HepG2 (cell line): Measurements from ENCODE around the gene VDAC2. TPM values are rescaled to one million over a fixed set of nuclear protein-coding genes. Genes with fewer than 3 reads are reported as not detected.

Experiments used
- ATAC-seq: fragments of 200-7000 bp; cut with Tn5 transposase; 3 replicates; pipeline ENCODE4 v1.9.1; 2020; ENCODE audit warnings: mild to moderate bottlenecking, moderate library complexity
- BruUV-seq: library from RNA; stranded (reverse); fragments of 400-500 nt; replicated peaks from 2 replicates; lab custom pipeline; 2021; lab: Mats Ljungman, UMichigan
- CTCF ChIA-PET: fragments of 300-600 bp; formaldehyde crosslinking; extraction: SDS; loops from one replicate; lab custom pipeline; 2021; ENCODE audit warnings: low total read pairs, inconsistent platforms, low intra/inter-chr PET ratio; lab: Yijun Ruan, JAX
- POLR2A ChIA-PET: fragments of 350-600 bp; sonication (Branson Sonifier 250); formaldehyde crosslinking; loops from one replicate; lab custom pipeline; 2020; ENCODE audit warnings: antibody characterized with exemption, inconsistent platforms; lab: Yijun Ruan, JAX
- DNase-seq: peaks from one replicate; pipeline ENCODE4 v3.0.0-alpha.2; 2015; ENCODE audit warnings: low spot score
- FAIRE-seq: peaks from 3 replicates; lab custom pipeline; 2011; peaks lifted over from hg19 to GRCh38; lab: Jason Lieb, UNC
- H2AFZ ChIP-seq: one replicate; pipeline ENCODE4 v1.6.1; 2011; ENCODE audit warnings: low read length, inconsistent platforms
- H3K27ac ChIP-seq: fragments of 300-600 bp; 3 replicates; pipeline ENCODE4 v1.8.0; 2011; ENCODE audit warnings: mixed run types, mild to moderate bottlenecking, mixed read lengths, low read length, inconsistent platforms; ENCODE audit not compliant: insufficient read depth; ENCODE audit errors: extremely low read length
- H3K27me3 ChIP-seq, 2 experiments: fragments of 200-600 bp in 1 of 2; 2 replicates in 1 of 2; 3 replicates in 1 of 2; pipeline versions ENCODE4 v1.6.0 to v1.8.0; 2011; ENCODE audit warnings: low read length in 2 of 2, mild to moderate bottlenecking in 2 of 2, moderate library complexity in 2 of 2, inconsistent platforms in 1 of 2; ENCODE audit not compliant: insufficient read depth in 2 of 2, control insufficient read depth in 1 of 2
- H3K36me3 ChIP-seq, 2 experiments: fragments of 200-600 bp in 1 of 2; replicated peaks in 1 of 2; 2 replicates in 1 of 2; 3 replicates in 1 of 2; pipeline versions ENCODE4 v1.5.1 to v1.8.0; 2011; ENCODE audit warnings: low read length in 2 of 2, inconsistent platforms in 1 of 2; ENCODE audit not compliant: insufficient read depth in 2 of 2, control insufficient read depth in 1 of 2
- H3K4me1 ChIP-seq: 2 replicates; pipeline ENCODE4 v1.5.1; 2012; ENCODE audit warnings: low read length, inconsistent platforms; ENCODE audit not compliant: insufficient read depth
- H3K4me2 ChIP-seq: 2 replicates; pipeline ENCODE4 v1.6.0; 2011; ENCODE audit warnings: low read depth, low read length, inconsistent platforms
- H3K4me3 ChIP-seq, 3 experiments: fragments of 200-600 bp in 1 of 3; sonication (generic), shearing (Covaris generic) in 1 of 3; replicated peaks in 1 of 3; 2 replicates each; pipeline ENCODE4 v1.5.1; 2011 to 2016; ENCODE audit warnings: low read length in 3 of 3, inconsistent platforms in 2 of 3, low read depth in 2 of 3, mild to moderate bottlenecking in 2 of 3, control low read depth in 1 of 3, mixed read lengths in 1 of 3; ENCODE audit not compliant: insufficient read depth in 1 of 3
- H3K79me2 ChIP-seq: one replicate; pipeline ENCODE4 v1.6.1; 2011; ENCODE audit warnings: low read length, inconsistent platforms; ENCODE audit not compliant: insufficient read depth
- H3K9ac ChIP-seq: 2 replicates; pipeline ENCODE4 v1.6.0; 2011; ENCODE audit warnings: mild to moderate bottlenecking, low read depth, low read length, inconsistent platforms; ENCODE audit not compliant: insufficient read depth
- H3K9me3 ChIP-seq: 2 replicates; pipeline ENCODE4 v1.5.1; 2012; ENCODE audit warnings: mild to moderate bottlenecking, low read length
- H4K20me1 ChIP-seq: 2 replicates; pipeline ENCODE4 v1.6.0; 2011; ENCODE audit warnings: inconsistent platforms, mild to moderate bottlenecking, low read length, moderate library complexity; ENCODE audit not compliant: insufficient read depth
- KDM1A ChIP-seq: IDR thresholded peaks from 2 replicates; pipeline ENCODE4 v1.6.1; 2016; ENCODE audit warnings: missing compliant biosample characterization
- PRMT3 ChIP-seq: sonication (generic); formaldehyde crosslinking; IDR thresholded peaks from 2 replicates; pipeline ENCODE4 v1.8.1; 2022; ENCODE audit warnings: low read depth, mild to moderate bottlenecking, moderate library complexity, missing genetic modification reagents, borderline replicate concordance
- RXRB ChIP-seq: IDR thresholded peaks from 2 replicates; pipeline ENCODE4 v1.6.1; 2016; ENCODE audit warnings: borderline replicate concordance, missing genetic modification reagents, missing compliant biosample characterization
- SKI ChIP-seq: fragments of 450-650 bp; IDR thresholded peaks from one replicate; pipeline ENCODE4 v1.6.1; 2018; ENCODE audit warnings: mild to moderate bottlenecking; ENCODE audit not compliant: partially characterized antibody
- SMARCC2 ChIP-seq: fragments of 450-650 bp; IDR thresholded peaks from 2 replicates; pipeline ENCODE4 v1.6.1; 2017; ENCODE audit warnings: antibody characterized with exemption, mild to moderate bottlenecking
- ZNF44 ChIP-seq: sonication (generic); formaldehyde crosslinking; IDR thresholded peaks from 2 replicates; pipeline ENCODE4 v1.5.1; 2020; ENCODE audit warnings: mild to moderate bottlenecking, missing genetic modification reagents
- ZNF496 ChIP-seq: sonication (generic); formaldehyde crosslinking; IDR thresholded peaks from 2 replicates; pipeline ENCODE4 v1.8.1; 2023; ENCODE audit warnings: mild to moderate bottlenecking, moderate library complexity, missing genetic modification reagents; ENCODE audit not compliant: insufficient replicate concordance
- ZNF543 ChIP-seq: sonication (generic); formaldehyde crosslinking; IDR thresholded peaks from 2 replicates; pipeline ENCODE4 v1.4.0; 2020; ENCODE audit warnings: mild to moderate bottlenecking, missing genetic modification reagents
- WGBS: methylation state at CpG from one replicate; pipeline ENCODE4 v1.1.6; 2017; ENCODE audit warnings: low lambda C conversion rate; 5-methylcytosine and 5-hydroxymethylcytosine counted together
- in situ Hi-C: cut with HindIII; loops from 2 replicates; pipeline ENCODE4 v1.10.0; 2017; ENCODE audit warnings: low pct_unique_long_range_greater_than_20kb; ENCODE audit not compliant: extremely low pct_ligation_motif_present
- intact Hi-C: fragments of 100-400 bp; cut with micrococcal nuclease; formaldehyde crosslinking; loops from one replicate; pipeline ENCODE4 v1.10.0; 2022; ENCODE audit not compliant: unreplicated experiment
- polyA plus RNA-seq, 8 experiments: library from polyadenylated mRNA; depleted of rRNA in 3 of 8; stranded (reverse) in 7 of 8; unstranded in 1 of 8; fragments of >200 nt; fragmentation: Illumina TruSeq in 4 of 8; extraction: Trizol in 4 of 8; gene quantifications; 2 replicates each; pipeline versions ENCODE4 v1.2.1 to v1.2.3, GENCODE V29; 2011 to 2016; ENCODE audit warnings: low read depth in 4 of 8, missing spikeins in 1 of 8, mixed read lengths in 1 of 8; ENCODE audit not compliant: insufficient read depth in 1 of 8
- total RNA-seq, 5 experiments: library from RNA; depleted of rRNA; stranded (reverse); fragments of >200 nt; fragmentation: Illumina TruSeq; extraction: Trizol; gene quantifications; 2 replicates each; pipeline ENCODE4 v1.2.3, GENCODE V29; 2016; ENCODE audit warnings: low read depth in 1 of 5
- TF ChIP-seq, protein P1 (sequence below): IDR thresholded peaks from 2 replicates; pipeline ENCODE4 v1.6.1; 2016; ENCODE audit warnings: low read depth, control low read depth
- TF ChIP-seq, protein P2 (sequence below): sonication (generic); formaldehyde crosslinking; conservative IDR thresholded peaks from 2 replicates; pipeline ENCODE4 v1.8.0; 2022; ENCODE audit warnings: missing genetic modification reagents
- TF ChIP-seq, protein P3 (sequence below), 2 experiments: sonication (generic) in 1 of 2; formaldehyde crosslinking in 1 of 2; IDR thresholded peaks; 2 replicates each; pipeline versions ENCODE4 v1.4.0 to v1.6.1; 2016 to 2020; ENCODE audit warnings: borderline replicate concordance in 1 of 2, low read depth in 1 of 2, mild to moderate bottlenecking in 1 of 2, missing genetic modification reagents in 1 of 2
- TF ChIP-seq, protein P4 (sequence below): sonication (generic); formaldehyde crosslinking; IDR thresholded peaks from 2 replicates; pipeline ENCODE4 v1.5.0; 2020; ENCODE audit warnings: missing genetic modification reagents, mild to moderate bottlenecking, borderline replicate concordance

VDAC2 gene
- total and polyA plus RNA-seq, 2 of the 13 experiments (the other 11 are each of a cell fraction or from before 2014, with no cell fraction given) = 67.9 to 222 TPM

DNA sequence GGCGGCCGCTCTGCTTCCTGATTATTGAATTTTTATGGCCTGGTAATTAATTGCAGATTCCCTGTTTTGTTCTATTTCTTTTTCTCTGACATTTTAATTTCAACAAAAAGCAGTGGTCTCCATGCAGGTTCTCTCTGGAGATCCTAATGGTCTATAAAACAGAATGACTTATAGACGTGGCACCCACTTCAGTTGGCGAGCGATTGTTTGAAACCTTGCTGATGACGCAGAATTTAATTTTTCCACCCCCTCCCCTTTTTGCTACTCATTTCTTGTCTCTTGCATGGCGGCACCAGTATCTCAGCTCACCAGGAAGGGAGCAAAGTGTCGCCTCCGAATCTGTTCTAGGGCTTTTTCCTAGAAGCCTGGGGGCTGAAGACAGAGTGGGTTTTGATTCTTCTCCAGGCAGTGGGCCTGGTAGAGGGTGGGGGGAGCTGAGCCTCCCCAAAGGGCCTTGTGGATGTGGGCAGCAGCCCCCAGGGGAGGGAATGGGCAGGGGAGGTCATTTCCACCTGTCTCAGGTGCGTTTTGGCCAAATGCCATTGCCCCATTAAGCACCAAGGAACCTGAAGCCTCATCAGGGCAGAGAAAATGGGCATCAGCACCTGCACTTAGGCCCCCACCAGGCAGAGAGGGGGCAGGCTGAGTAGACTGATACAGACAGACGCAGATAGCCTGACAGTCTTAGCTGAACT lies 28.6 kb downstream of the VDAC2 start:
- FAIRE-seq = no peak
- no peak overlapping the region for H2AFZ ChIP-seq
- in situ Hi-C loops (loop anchor here (10.0 kb wide), 1 partner anchor 994 kb away; no protein-coding TSS in a partner anchor), intact Hi-C loops (no loop called here)
- no peak overlapping the region for H3K27ac ChIP-seq
- ChIA-PET CTCF (no interaction called here), POLR2A (no interaction called here)
- peaks cover 69% of the 10 kb centered on the region for H3K4me1 ChIP-seq
- no peak for DNase-seq
- H3K9me3 ChIP-seq = no peaks in the 10 kb centered on the region
- WGBS = 69% methylated on average over 10 of the region's 11 CpGs
- no peak overlapping the region for H3K4me2 ChIP-seq
- no peak overlapping the region for H3K9ac ChIP-seq
- H3K4me3 ChIP-seq = no peak overlapping the region
- H4K20me1 ChIP-seq = no peaks in the 10 kb centered on the region
- H3K27me3 ChIP-seq = peaks cover 0 to 1% of the 10 kb centered on the region in 2 experiments; a peak in 1 of 5 replicates
- BruUV-seq = no TSS peak
- ATAC-seq = no peak
- no peaks in the 10 kb centered on the region for H3K36me3 ChIP-seq
- peaks cover 2% of the 10 kb centered on the region for H3K79me2 ChIP-seq
- TF ChIP-seq ZNF44 (CRISPR knock-in tag) = no peak
- TF ChIP-seq PRMT3 = no peak
- TF ChIP-seq, protein P1, sequence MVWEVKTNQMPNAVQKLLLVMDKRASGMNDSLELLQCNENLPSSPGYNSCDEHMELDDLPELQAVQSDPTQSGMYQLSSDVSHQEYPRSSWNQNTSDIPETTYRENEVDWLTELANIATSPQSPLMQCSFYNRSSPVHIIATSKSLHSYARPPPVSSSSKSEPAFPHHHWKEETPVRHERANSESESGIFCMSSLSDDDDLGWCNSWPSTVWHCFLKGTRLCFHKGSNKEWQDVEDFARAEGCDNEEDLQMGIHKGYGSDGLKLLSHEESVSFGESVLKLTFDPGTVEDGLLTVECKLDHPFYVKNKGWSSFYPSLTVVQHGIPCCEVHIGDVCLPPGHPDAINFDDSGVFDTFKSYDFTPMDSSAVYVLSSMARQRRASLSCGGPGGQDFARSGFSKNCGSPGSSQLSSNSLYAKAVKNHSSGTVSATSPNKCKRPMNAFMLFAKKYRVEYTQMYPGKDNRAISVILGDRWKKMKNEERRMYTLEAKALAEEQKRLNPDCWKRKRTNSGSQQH (CRISPR knock-in tag) = no peak
- no peak for TF ChIP-seq RXRB (CRISPR knock-in tag)
- TF ChIP-seq SMARCC2 = no peak
- TF ChIP-seq, protein P2, sequence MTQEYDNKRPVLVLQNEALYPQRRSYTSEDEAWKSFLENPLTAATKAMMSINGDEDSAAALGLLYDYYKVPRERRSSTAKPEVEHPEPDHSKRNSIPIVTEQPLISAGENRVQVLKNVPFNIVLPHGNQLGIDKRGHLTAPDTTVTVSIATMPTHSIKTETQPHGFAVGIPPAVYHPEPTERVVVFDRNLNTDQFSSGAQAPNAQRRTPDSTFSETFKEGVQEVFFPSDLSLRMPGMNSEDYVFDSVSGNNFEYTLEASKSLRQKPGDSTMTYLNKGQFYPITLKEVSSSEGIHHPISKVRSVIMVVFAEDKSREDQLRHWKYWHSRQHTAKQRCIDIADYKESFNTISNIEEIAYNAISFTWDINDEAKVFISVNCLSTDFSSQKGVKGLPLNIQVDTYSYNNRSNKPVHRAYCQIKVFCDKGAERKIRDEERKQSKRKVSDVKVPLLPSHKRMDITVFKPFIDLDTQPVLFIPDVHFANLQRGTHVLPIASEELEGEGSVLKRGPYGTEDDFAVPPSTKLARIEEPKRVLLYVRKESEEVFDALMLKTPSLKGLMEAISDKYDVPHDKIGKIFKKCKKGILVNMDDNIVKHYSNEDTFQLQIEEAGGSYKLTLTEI (CRISPR knock-in tag) = no peak
- TF ChIP-seq ZNF543 (CRISPR knock-in tag) = no peak
- TF ChIP-seq ZNF496 (CRISPR knock-in tag) = no peak
- TF ChIP-seq, protein P3, sequence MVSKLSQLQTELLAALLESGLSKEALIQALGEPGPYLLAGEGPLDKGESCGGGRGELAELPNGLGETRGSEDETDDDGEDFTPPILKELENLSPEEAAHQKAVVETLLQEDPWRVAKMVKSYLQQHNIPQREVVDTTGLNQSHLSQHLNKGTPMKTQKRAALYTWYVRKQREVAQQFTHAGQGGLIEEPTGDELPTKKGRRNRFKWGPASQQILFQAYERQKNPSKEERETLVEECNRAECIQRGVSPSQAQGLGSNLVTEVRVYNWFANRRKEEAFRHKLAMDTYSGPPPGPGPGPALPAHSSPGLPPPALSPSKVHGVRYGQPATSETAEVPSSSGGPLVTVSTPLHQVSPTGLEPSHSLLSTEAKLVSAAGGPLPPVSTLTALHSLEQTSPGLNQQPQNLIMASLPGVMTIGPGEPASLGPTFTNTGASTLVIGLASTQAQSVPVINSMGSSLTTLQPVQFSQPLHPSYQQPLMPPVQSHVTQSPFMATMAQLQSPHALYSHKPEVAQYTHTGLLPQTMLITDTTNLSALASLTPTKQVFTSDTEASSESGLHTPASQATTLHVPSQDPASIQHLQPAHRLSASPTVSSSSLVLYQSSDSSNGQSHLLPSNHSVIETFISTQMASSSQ (IDR thresholded peaks at IDR 0.05; ENCODE audit: low read depth) = no peak
- TF ChIP-seq, protein P3 (CRISPR knock-in tag; IDR thresholded peaks at IDR 0.05; ENCODE audit: borderline replicate concordance) = no peak
- no peak for TF ChIP-seq SKI
- TF ChIP-seq, protein P4, sequence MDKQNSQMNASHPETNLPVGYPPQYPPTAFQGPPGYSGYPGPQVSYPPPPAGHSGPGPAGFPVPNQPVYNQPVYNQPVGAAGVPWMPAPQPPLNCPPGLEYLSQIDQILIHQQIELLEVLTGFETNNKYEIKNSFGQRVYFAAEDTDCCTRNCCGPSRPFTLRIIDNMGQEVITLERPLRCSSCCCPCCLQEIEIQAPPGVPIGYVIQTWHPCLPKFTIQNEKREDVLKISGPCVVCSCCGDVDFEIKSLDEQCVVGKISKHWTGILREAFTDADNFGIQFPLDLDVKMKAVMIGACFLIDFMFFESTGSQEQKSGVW (CRISPR knock-in tag) = no peak
- no peak for TF ChIP-seq KDM1A (CRISPR knock-in tag)
